Measurements from ENCODE around the gene TCEA2.
A peak's percentile ranks its signal among the peaks of the same experiment; 100 is the strongest.

The TCEA2 gene

GRCh38 chr20:64041040-64041780 is 21.8 kb upstream of the TCEA2 start:
- Histone ChIP-seq H3K9me3 (no peaks in the 10 kb centered on the region), H3K4me2 (peak overlapping the region; percentile 99), H3K4me3 (peak overlapping the region; percentile 65; the same call in 1 of the 2 replicates), H3K36me3 (no peaks in the 10 kb centered on the region), H3K4me1 (peaks cover 74% of the 10 kb centered on the region), H3K27ac (peak overlapping the region; percentile 24; the same call in 1 of the 2 replicates), H3K9ac (no peak overlapping the region; the same call in 1 of the 2 replicates), H4K20me1 (peaks cover 14% of the 10 kb centered on the region; the same call in 1 of the 2 replicates), H3K27me3 (peaks cover 86% of the 10 kb centered on the region)
- peak; percentile 85 for TF ChIP-seq Cebpa-rat (IDR thresholded peaks at IDR 0.05)

- Histone ChIP-seq H3K9me3 (no peaks in the 10 kb centered on the region), H3K36me3 (no peaks in the 10 kb centered on the region), H3K27me3 (peaks cover 88% of the 10 kb centered on the region), H3K4me3 (peak overlapping the region; percentile 65), H3K4me2 (peak overlapping the region; percentile 99), H3K27ac (peak overlapping the region; percentile 81), H4K20me1 (peaks cover 9% of the 10 kb centered on the region; the same call in 1 of the 2 replicates), H3K4me1 (peaks cover 69% of the 10 kb centered on the region), H3K9ac (peak overlapping the region; percentile 73)
- TF ChIP-seq Cebpa-rat (IDR thresholded peaks at IDR 0.05): no peak
These were observed 21.3 kb upstream of the TCEA2 start for GRCh38 chr20:64041781-64042053.

GRCh38 chr20:64042054-64042781 is 20.8 kb upstream of the TCEA2 start:
- peaks cover 88% of the 10 kb centered on the region for H3K27me3 ChIP-seq
- no peak for TF ChIP-seq Cebpa-rat (IDR thresholded peaks at IDR 0.05)
- peak overlapping the region; percentile 73 for H3K9ac ChIP-seq
- H3K4me1 ChIP-seq: peaks cover 64% of the 10 kb centered on the region
- peak overlapping the region; percentile 99 for H3K4me2 ChIP-seq
- H4K20me1 ChIP-seq: peaks cover 4% of the 10 kb centered on the region; the same call in 1 of the 2 replicates
- H3K36me3 ChIP-seq: no peaks in the 10 kb centered on the region
- no peaks in the 10 kb centered on the region for H3K9me3 ChIP-seq
- peak overlapping the region; percentile 65 for H3K4me3 ChIP-seq
- H3K27ac ChIP-seq: peak overlapping the region; percentile 81

GRCh38 chr20:64043768-64044167 is 19.2 kb upstream of the TCEA2 start:
- Histone ChIP-seq H3K4me2 (no peak overlapping the region), H3K27ac (no peak overlapping the region), H3K4me1 (peaks cover 60% of the 10 kb centered on the region), H3K9me3 (no peaks in the 10 kb centered on the region), H3K4me3 (no peak overlapping the region), H4K20me1 (peaks cover 12% of the 10 kb centered on the region), H3K27me3 (peaks cover 91% of the 10 kb centered on the region), H3K9ac (no peak overlapping the region), H3K36me3 (no peaks in the 10 kb centered on the region)
- no peak for TF ChIP-seq Cebpa-rat (IDR thresholded peaks at IDR 0.05)

- Histone ChIP-seq H3K27me3 (peaks cover 95% of the 10 kb centered on the region), H3K4me2 (no peak overlapping the region), H3K9me3 (no peaks in the 10 kb centered on the region), H3K27ac (no peak overlapping the region), H4K20me1 (peaks cover 12% of the 10 kb centered on the region), H3K36me3 (no peaks in the 10 kb centered on the region), H3K4me1 (peaks cover 51% of the 10 kb centered on the region), H3K9ac (no peak overlapping the region), H3K4me3 (no peak overlapping the region)
- TF ChIP-seq Cebpa-rat (IDR thresholded peaks at IDR 0.05): no peak
These were observed 18.3 kb upstream of the TCEA2 start for GRCh38 chr20:64044484-64045247.

GRCh38 chr20:64045346-64046011 is 17.5 kb upstream of the TCEA2 start:
- Histone ChIP-seq H3K27ac (no peak overlapping the region), H3K36me3 (no peaks in the 10 kb centered on the region), H3K4me2 (no peak overlapping the region), H3K4me1 (peaks cover 51% of the 10 kb centered on the region), H3K9ac (no peak overlapping the region), H3K9me3 (no peaks in the 10 kb centered on the region), H4K20me1 (peaks cover 12% of the 10 kb centered on the region), H3K4me3 (no peak overlapping the region), H3K27me3 (peaks cover 95% of the 10 kb centered on the region)
- TF ChIP-seq Cebpa-rat (IDR thresholded peaks at IDR 0.05): no peak

GRCh38 chr20:64047046-64047389 is 16.0 kb upstream of the TCEA2 start:
- H3K36me3 ChIP-seq: no peaks in the 10 kb centered on the region
- peaks cover 12% of the 10 kb centered on the region for H4K20me1 ChIP-seq
- H3K9me3 ChIP-seq: no peaks in the 10 kb centered on the region
- no peak for TF ChIP-seq Cebpa-rat (IDR thresholded peaks at IDR 0.05)
- peaks cover 95% of the 10 kb centered on the region for H3K27me3 ChIP-seq
- no peak overlapping the region for H3K4me3 ChIP-seq
- H3K4me2 ChIP-seq: no peak overlapping the region
- H3K4me1 ChIP-seq: peaks cover 51% of the 10 kb centered on the region
- H3K27ac ChIP-seq: no peak overlapping the region
- no peak overlapping the region for H3K9ac ChIP-seq

GRCh38 chr20:64047968-64048401 is 15.0 kb upstream of the TCEA2 start:
- Histone ChIP-seq H3K4me2 (peak overlapping the region; percentile 39), H3K27ac (no peak overlapping the region), H3K27me3 (peaks cover 99% of the 10 kb centered on the region), H3K4me3 (no peak overlapping the region), H4K20me1 (peaks cover 12% of the 10 kb centered on the region), H3K36me3 (no peaks in the 10 kb centered on the region), H3K9ac (no peak overlapping the region), H3K4me1 (peaks cover 54% of the 10 kb centered on the region), H3K9me3 (no peaks in the 10 kb centered on the region)
- no peak for TF ChIP-seq Cebpa-rat (IDR thresholded peaks at IDR 0.05)

GRCh38 chr20:64048402-64049044 is 14.5 kb upstream of the TCEA2 start:
- Histone ChIP-seq H3K36me3 (no peaks in the 10 kb centered on the region), H3K4me1 (peaks cover 55% of the 10 kb centered on the region), H3K27me3 (peaks cover 98% of the 10 kb centered on the region), H3K9me3 (no peaks in the 10 kb centered on the region), H3K27ac (no peak overlapping the region), H3K9ac (no peak overlapping the region), H3K4me3 (peak overlapping the region; percentile 41; the same call in 1 of the 2 replicates), H3K4me2 (peak overlapping the region; percentile 39), H4K20me1 (peaks cover 12% of the 10 kb centered on the region)
- TF ChIP-seq Cebpa-rat (IDR thresholded peaks at IDR 0.05): no peak
